T-cell (primary cell): ENCODE measurements around the gene ZC3HAV1L. TPM values are rescaled to one million over a fixed set of nuclear protein-coding genes. Genes with fewer than 3 reads are reported as not detected.

ENCODE experiments used
- ATAC-seq, 4 experiments: fragments of 200-7000 bp in 3 of 4; fragments of 150-1000 bp in 1 of 4; cut with Tn5 transposase; replicated peaks in 1 of 4; 1 replicate in 3 of 4; 2 replicates in 1 of 4; pipeline ENCODE4 v1.10.0; 2021; ENCODE audit warnings: moderate library complexity in 3 of 4, mild to moderate bottlenecking in 2 of 4, moderate number of reproducible peaks in 1 of 4
- CTCF ChIA-PET, 2 donors: fragments of 300-600 bp; sonication (Branson Sonifier 250); formaldehyde crosslinking; loops; one replicate each; lab custom pipeline; 2022; ENCODE audit warnings: antibody characterized with exemption in 2 of 2; lab: Charles Lee
- POLR2A ChIA-PET, 2 donors: fragments of 300-600 bp; sonication (Branson Sonifier 250); formaldehyde crosslinking; loops; one replicate each; lab custom pipeline; 2022; ENCODE audit warnings: antibody characterized with exemption in 2 of 2; lab: Charles Lee
- DNase-seq, 35 experiments: peaks; one replicate each; pipeline versions ENCODE4 v3.0.0 to v3.0.0-alpha.2; 2013 to 2023
- H3K27ac ChIP-seq: one replicate; pipeline ENCODE4 v1.5.1; 2013; ENCODE audit warnings: low read length
- H3K27me3 ChIP-seq, 2 experiments: replicated peaks in 1 of 2; 1 replicate in 1 of 2; 2 replicates in 1 of 2; pipeline versions ENCODE4 v1.6.1 to v1.7.0; 2013; ENCODE audit warnings: low read length in 1 of 2, mixed read lengths in 1 of 2; ENCODE audit not compliant: control insufficient read depth in 2 of 2, insufficient read depth in 2 of 2; ENCODE audit errors: extremely low read depth in 1 of 2
- H3K36me3 ChIP-seq, 2 donors: 1 replicate in 1 of 2; 2 replicates in 1 of 2; pipeline versions ENCODE4 v1.6.1 to v1.7.0; 2013; ENCODE audit warnings: low read length in 1 of 2; ENCODE audit not compliant: control insufficient read depth in 2 of 2, insufficient read depth in 1 of 2; ENCODE audit errors: extremely low read depth in 1 of 2
- H3K4me1 ChIP-seq, 2 experiments: 1 replicate in 1 of 2; 2 replicates in 1 of 2; pipeline versions ENCODE4 v1.6.1 to v1.7.0; 2013; ENCODE audit warnings: low read length in 2 of 2, mixed read lengths in 1 of 2; ENCODE audit not compliant: insufficient read depth in 2 of 2, control insufficient read depth in 1 of 2; ENCODE audit errors: extremely low read depth in 1 of 2
- H3K4me3 ChIP-seq, 2 donors: 1 replicate in 1 of 2; 2 replicates in 1 of 2; pipeline versions ENCODE4 v1.5.1 to v1.7.0; 2013; ENCODE audit warnings: mild to moderate bottlenecking in 2 of 2, low read length in 1 of 2, moderate library complexity in 1 of 2; ENCODE audit not compliant: control insufficient read depth in 1 of 2; ENCODE audit errors: extremely low read depth in 1 of 2
- H3K9me3 ChIP-seq: 2 replicates; pipeline ENCODE4 v1.7.0; 2013
- H3K27ac Mint-ChIP-seq, 2 donors: one replicate each; pipeline ENCODE4 v1.8.0; 2020 to 2021; ENCODE audit warnings: mild to moderate bottlenecking in 2 of 2, mixed read lengths in 2 of 2
- H3K27me3 Mint-ChIP-seq, 2 donors: one replicate each; pipeline ENCODE4 v1.8.0; 2021 to 2022; ENCODE audit warnings: mixed read lengths in 2 of 2
- H3K36me3 Mint-ChIP-seq: one replicate; pipeline ENCODE4 v1.8.0; 2021; ENCODE audit warnings: mixed read lengths
- H3K4me1 Mint-ChIP-seq, 3 donors: one replicate each; pipeline ENCODE4 v1.8.0; 2020 to 2022; ENCODE audit warnings: mixed read lengths in 3 of 3, mild to moderate bottlenecking in 1 of 3
- H3K4me3 Mint-ChIP-seq, 3 donors: one replicate each; pipeline ENCODE4 v1.8.0; 2020 to 2022; ENCODE audit warnings: mild to moderate bottlenecking in 3 of 3, mixed read lengths in 3 of 3, moderate library complexity in 3 of 3
- H3K9me3 Mint-ChIP-seq, 3 donors: one replicate each; pipeline ENCODE4 v1.8.0; 2020 to 2022; ENCODE audit warnings: mixed read lengths in 3 of 3
- WGBS: methylation state at CpG from one replicate; pipeline ENCODE4 v1.1.5; 2013; ENCODE audit warnings: missing lambda C conversion rate; ENCODE audit not compliant: insufficient coverage; 5-methylcytosine and 5-hydroxymethylcytosine counted together
- total RNA-seq, 35 experiments: library from RNA in 6 of 35; stranded (reverse) in 6 of 35; fragments of 120-200 nt in 1 of 35; gene quantifications; one replicate each; pipeline versions ENCODE4 v1.2.1 to v1.2.4 and lab custom pipeline; 2013 to 2026

The ZC3HAV1L gene
- total RNA-seq, 5 donors from 2014 or later (not counting 1 experiment from before 2014, with no cell fraction given): 1.2 to 7.6 (median 5.1) TPM

DNA sequence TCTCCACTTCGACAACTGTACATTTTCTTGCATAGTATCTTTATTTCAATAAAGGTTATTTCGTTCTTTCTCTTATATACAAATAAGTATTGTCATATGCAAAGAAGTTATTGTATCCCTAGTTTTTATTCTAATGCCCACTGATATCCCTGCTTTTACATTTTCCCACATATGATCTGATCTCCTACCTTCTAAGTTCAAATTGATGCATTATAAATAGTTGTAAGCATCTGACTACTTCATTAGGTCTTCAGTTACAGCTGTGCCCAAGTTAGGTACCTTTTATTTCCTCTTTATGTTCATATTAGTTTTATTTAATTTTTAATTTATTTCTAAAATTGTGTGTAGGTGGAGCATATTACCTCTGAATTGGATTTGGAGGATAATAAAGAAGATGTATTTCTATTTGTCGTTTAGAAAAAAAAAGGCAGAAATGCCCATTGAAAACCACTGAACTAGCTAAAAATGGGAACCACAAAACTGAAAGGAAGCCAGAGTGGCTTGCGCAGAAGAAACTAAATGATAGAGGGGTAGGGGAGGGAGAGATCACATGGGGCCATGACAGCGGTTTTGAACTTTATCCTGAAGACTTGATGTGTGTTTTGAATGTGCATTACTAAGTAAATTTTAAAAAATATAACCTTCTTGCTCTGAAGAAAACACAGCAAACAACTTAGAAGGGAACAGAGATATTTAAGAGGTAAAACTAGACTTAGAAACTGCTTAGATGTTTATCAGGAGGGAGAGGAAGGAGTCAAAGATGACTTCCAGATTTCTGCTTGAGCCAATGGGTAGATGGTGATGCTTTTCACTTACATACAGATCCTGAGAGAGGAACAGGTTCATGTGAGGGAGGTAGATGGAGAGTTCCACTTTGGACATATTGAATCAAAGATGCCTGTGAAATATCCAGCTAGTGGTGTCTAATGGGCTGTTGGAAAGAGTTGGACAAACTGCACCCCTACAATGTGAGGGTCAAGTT lies 9.3 kb upstream of the ZC3HAV1L start:
- ChIA-PET POLR2A (interaction anchor here in 1 of 2 donors (1.2 kb wide), 1 partner anchor 30 kb away, joined by 7 read pairs; no protein-coding TSS in a partner anchor), CTCF (interaction anchor here in 1 of 2 donors (0.7 to 2.8 kb wide), 5 partner anchors 15 to 158 kb away, joined by 3 to 11 read pairs (median 3); no protein-coding TSS in a partner anchor)
- peak in 1 of 4 experiments; percentile 39 for ATAC-seq
- Mint-ChIP-seq H3K27me3 (no peaks in the 10 kb centered on the region), H3K4me1 (peaks cover 82 to 87% (median 83%) of the 10 kb centered on the region in 3 donors), H3K9me3 (no peaks in the 10 kb centered on the region), H3K27ac (peak overlapping the region; percentile 76 to 91), H3K36me3 (peaks cover 63% of the 10 kb centered on the region), H3K4me3 (peak overlapping the region; percentile 13 to 60 (median 49))
- peak in 7 of 35 experiments; percentile 5 to 51 (median 19) for DNase-seq
- Histone ChIP-seq H3K36me3 (peaks cover under 1 to 49% of the 10 kb centered on the region in 2 donors), H3K9me3 (no peaks in the 10 kb centered on the region), H3K27ac (peak overlapping the region; percentile 76), H3K4me1 (peaks cover 24 to 27% of the 10 kb centered on the region in 2 experiments), H3K27me3 (no peaks in the 10 kb centered on the region), H3K4me3 (no peak overlapping the region)
- WGBS: 0% methylated on average over 1 of the region's 5 CpGs

DNA sequence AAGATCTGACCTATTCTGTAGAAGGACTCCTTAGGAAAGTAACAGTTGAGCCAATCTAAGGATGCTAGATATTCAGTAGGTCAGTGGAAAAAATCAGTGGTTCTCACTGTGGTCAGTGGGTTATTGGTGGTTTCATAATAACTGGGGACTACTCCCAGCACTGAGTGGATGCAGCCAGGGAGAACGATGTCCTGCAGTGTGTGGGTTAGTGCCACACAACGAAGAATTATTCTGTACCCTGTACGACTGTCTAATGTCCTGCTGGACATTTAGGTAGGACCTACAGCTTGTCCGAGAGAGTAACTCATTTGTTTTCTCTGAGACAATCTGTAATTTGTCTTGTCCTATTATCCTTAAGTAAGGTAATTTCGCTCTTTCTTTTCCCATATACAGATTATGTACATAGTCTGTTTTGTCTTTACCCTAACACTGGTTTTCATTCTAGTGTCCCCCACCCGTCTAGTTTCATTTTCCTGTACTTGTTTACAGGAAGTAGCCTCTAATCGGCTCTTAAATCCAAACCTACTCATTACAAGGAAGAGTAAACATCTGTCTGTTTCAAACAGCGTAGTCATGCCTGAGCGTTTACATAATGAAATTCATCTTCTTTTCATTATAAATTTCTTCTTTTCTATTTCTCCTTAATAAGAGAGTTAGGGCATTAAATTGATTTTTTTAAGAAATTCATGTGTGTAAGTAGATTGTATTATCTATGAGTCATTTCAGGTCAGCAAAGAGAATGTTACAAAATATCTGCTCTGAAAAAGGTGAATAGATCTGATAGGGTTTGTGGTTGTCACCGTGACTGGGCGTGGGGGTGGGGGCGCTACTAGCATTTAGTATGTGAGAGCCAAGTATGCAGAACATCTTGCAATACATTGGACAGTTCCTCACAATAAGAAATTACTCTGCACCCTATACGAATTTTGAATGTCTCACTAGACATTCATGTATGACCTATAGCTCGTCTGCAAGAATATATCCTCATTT lies 8.3 kb upstream of the ZC3HAV1L start:
- no CpG with 5 or more reads among the region's 14 CpGs for whole genome bisulfite sequencing

DNA sequence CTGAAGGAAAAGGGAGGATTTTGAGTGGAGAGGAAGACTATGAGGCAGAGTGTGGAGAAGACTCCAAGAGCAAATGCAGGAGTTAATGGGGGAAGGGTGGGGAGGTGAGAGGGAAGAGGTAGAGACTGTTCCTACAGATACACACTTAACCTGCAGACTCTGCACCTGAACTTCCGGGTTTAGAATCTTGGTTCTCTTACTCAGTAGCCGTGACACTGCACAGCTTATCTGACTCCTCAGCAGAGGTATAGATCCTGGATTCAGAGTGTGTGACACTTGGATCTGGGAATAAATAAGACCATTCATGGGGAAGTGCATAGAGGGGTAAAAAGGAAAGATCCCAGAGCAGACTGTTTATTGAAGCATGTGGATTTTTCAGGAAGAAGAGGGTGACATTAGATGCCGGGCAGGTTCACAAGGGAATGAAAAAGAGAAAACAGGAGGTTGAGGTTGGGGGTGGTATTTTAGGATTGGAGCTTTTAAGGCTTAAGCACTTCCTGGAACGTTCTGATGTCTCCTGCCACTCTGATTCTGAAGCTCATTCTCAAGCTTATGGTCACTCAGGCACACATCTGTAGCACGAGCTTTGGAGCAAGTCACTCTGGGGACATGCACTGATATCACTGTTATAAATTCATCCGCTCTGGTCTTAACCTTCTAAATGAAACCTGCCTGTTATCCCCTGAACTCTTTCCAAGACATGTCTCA lies 5.7 kb upstream of the ZC3HAV1L start:
- WGBS: 56% methylated on average over 6 of the region's 6 CpGs
- Mint-ChIP-seq H3K27me3 (no peaks in the 10 kb centered on the region), H3K27ac (peak overlapping the region; percentile 74 to 93), H3K4me3 (no peak overlapping the region), H3K36me3 (peaks cover 32% of the 10 kb centered on the region), H3K4me1 (peaks cover 54 to 59% (median 54%) of the 10 kb centered on the region in 3 donors), H3K9me3 (no peaks in the 10 kb centered on the region)
- DNase-seq: no peak
- no peak overlapping the region for H3K4me3 ChIP-seq
- H3K9me3 ChIP-seq: no peaks in the 10 kb centered on the region
- ChIA-PET CTCF (interaction anchor here in 1 of 2 donors (0.6 to 1.2 kb wide), 3 partner anchors 23 to 588 kb away, joined by 3 read pairs; no protein-coding TSS in a partner anchor), POLR2A (interaction anchor here (0.5 to 1.0 kb wide), 3 partner anchors 10 to 19 kb away, joined by 3 to 6 read pairs (median 4); no protein-coding TSS in a partner anchor)
- H3K27me3 ChIP-seq: peaks cover 0 to 2% of the 10 kb centered on the region in 2 experiments
- peak; percentile 7 to 45 (median 38) for ATAC-seq
- peaks cover 24% of the 10 kb centered on the region in 2 experiments for H3K4me1 ChIP-seq
- no peak overlapping the region for H3K27ac ChIP-seq
- peaks cover 0 to 16% of the 10 kb centered on the region in 2 donors for H3K36me3 ChIP-seq

More for the DNA sequence above, 8.3 kb upstream of the ZC3HAV1L start:
- ATAC-seq (peak; percentile 56 to 73 (median 65)), DNase-seq (peak; percentile 43 to 81 (median 72))
- Mint-ChIP-seq H3K4me1 (peaks cover 72 to 78% (median 76%) of the 10 kb centered on the region in 3 donors), H3K27me3 (no peaks in the 10 kb centered on the region), H3K9me3 (no peaks in the 10 kb centered on the region), H3K27ac (peak overlapping the region; percentile 76 to 91), H3K36me3 (peaks cover 54% of the 10 kb centered on the region), H3K4me3 (peak overlapping the region; percentile 5 to 60 (median 49))
- POLR2A ChIA-PET: interaction anchor here in 1 of 2 donors (0.6 kb wide), 1 partner anchor 20 kb away, joined by 3 read pairs; no protein-coding TSS in a partner anchor
- peaks cover 24 to 27% of the 10 kb centered on the region in 2 experiments for H3K4me1 ChIP-seq
- H3K4me3 ChIP-seq: no peak overlapping the region
- H3K36me3 ChIP-seq: peaks cover 0 to 39% of the 10 kb centered on the region in 2 donors
- CTCF ChIA-PET: interaction anchor here (0.6 to 2.8 kb wide), 6 partner anchors 27 to 325 kb away, joined by 3 to 11 read pairs (median 3); no protein-coding TSS in a partner anchor
- no peaks in the 10 kb centered on the region for H3K27me3 ChIP-seq
- H3K27ac ChIP-seq: peak overlapping the region; percentile 76
- H3K9me3 ChIP-seq: no peaks in the 10 kb centered on the region

DNA sequence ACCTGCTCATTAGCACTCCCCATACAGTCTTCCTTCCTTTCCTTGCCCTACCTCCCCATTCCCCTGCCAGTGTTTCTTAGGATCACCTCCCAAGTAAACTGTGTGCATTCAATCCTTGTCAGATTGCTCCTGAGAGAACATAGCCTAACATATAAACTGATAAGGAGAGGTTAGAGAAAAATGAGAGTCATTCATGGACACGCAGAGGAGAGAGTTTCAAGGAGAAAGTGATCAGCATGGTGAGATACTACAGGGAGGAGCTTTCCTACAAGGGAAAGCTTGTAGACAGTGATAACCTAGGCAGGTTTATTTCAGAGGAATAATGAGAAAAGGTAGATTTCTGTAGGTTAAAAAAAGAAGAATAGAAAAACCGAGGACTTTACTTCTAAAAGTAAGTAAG lies 2.8 kb upstream of the ZC3HAV1L start:
- WGBS: 83% methylated on average over 2 of the region's 2 CpGs
- peaks cover 40 to 49% (median 41%) of the 10 kb centered on the region in 3 donors for H3K4me1 Mint-ChIP-seq
- H3K27ac Mint-ChIP-seq: no peak overlapping the region
- CTCF ChIA-PET: interaction anchor here in 1 of 2 donors (1.1 kb wide), 1 partner anchor 36 kb away, joined by 3 read pairs; no protein-coding TSS in a partner anchor
- no peak for ATAC-seq
- peaks cover 0 to 8% of the 10 kb centered on the region in 2 experiments for H3K27me3 ChIP-seq
- DNase-seq: no peak
- H3K36me3 ChIP-seq: peaks cover 0 to 2% of the 10 kb centered on the region in 2 donors
- no peaks in the 10 kb centered on the region for H3K27me3 Mint-ChIP-seq
- no peaks in the 10 kb centered on the region for H3K9me3 ChIP-seq
- H3K27ac ChIP-seq: no peak overlapping the region
- H3K4me1 ChIP-seq: peaks cover 0 to 18% of the 10 kb centered on the region in 2 experiments
- POLR2A ChIA-PET: no interaction called here
- H3K4me3 ChIP-seq: no peak overlapping the region
- H3K36me3 Mint-ChIP-seq: peaks cover 6% of the 10 kb centered on the region
- no peaks in the 10 kb centered on the region for H3K9me3 Mint-ChIP-seq
- no peak overlapping the region for H3K4me3 Mint-ChIP-seq

DNA sequence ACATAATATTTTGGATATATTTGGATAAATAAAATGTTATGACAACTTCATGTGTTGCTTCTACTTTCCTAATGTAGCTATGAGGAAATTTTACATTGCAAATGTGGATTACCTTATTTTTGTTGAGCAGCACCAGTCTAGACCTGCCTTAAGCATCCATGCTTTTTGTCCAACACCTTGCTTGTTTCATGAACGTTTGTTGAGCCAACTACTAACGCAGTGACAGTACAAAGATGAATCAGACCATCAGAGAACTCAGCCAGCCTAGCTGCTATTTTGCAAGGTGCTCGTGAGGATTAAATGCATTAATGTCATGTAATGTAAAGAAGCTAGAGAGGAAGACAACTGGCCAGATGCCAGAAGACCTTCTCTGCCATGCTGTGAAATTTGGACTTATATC lies 1.1 kb upstream of the ZC3HAV1L start:
- Mint-ChIP-seq H3K4me3 (peak overlapping the region; percentile 44 to 74 (median 64)), H3K27ac (no peak overlapping the region), H3K9me3 (no peaks in the 10 kb centered on the region), H3K27me3 (no peaks in the 10 kb centered on the region), H3K4me1 (peaks cover 32 to 35% (median 35%) of the 10 kb centered on the region in 3 donors), H3K36me3 (no peaks in the 10 kb centered on the region)
- no peak for DNase-seq
- Histone ChIP-seq H3K9me3 (no peaks in the 10 kb centered on the region), H3K4me3 (no peak overlapping the region), H3K36me3 (no peaks in the 10 kb centered on the region), H3K27ac (no peak overlapping the region), H3K27me3 (peaks cover 0 to 8% of the 10 kb centered on the region in 2 experiments), H3K4me1 (peaks cover 0 to 11% of the 10 kb centered on the region in 2 experiments)
- ChIA-PET POLR2A (interaction anchor here in 1 of 2 donors (0.6 kb wide), 1 partner anchor 15 kb away, joined by 4 read pairs; no protein-coding TSS in a partner anchor), CTCF (interaction anchor here (0.6 to 1.0 kb wide), 2 partner anchors 24 to 92 kb away, joined by 3 read pairs; no protein-coding TSS in a partner anchor)
- no peak for ATAC-seq
- 79% methylated on average over 3 of the region's 3 CpGs for WGBS
